ENCODE results near the gene IFI27L1.
"Not testable (repeated sequence)": the region's sequence is repeated elsewhere in the genome, so short reads cannot be mapped to it uniquely, and the experiment has no call there.

IFI27L1 gene

GRCh38 chr14:94048691-94049624 is 32.2 kb upstream of the IFI27L1 start:
- no peak for DNase-seq

- no peak for DNase-seq
Observed at GRCh38 chr14:94049625-94050023, 31.5 kb upstream of the IFI27L1 start.

- DNase-seq: no peak
Observed at GRCh38 chr14:94050231-94050880, 30.8 kb upstream of the IFI27L1 start.

- DNase-seq: no peak
Observed at GRCh38 chr14:94051115-94051514, 30.0 kb upstream of the IFI27L1 start.

- no peak for DNase-seq
Observed at GRCh38 chr14:94051779-94052178, 29.3 kb upstream of the IFI27L1 start.

- DNase-seq: no peak
Observed at GRCh38 chr14:94052199-94052598, 28.9 kb upstream of the IFI27L1 start.

- DNase-seq: no peak
Observed at GRCh38 chr14:94052662-94053061, 28.4 kb upstream of the IFI27L1 start.

- DNase-seq: no peak
Observed at GRCh38 chr14:94054401-94054800, 26.7 kb upstream of the IFI27L1 start.

- no peak for DNase-seq
Observed at GRCh38 chr14:94054936-94055335, 26.2 kb upstream of the IFI27L1 start.

GRCh38 chr14:94056579-94057308 is 24.4 kb upstream of the IFI27L1 start:
- DNase-seq: no peak

- DNase-seq: no peak
Observed at GRCh38 chr14:94058128-94058673, 22.9 kb upstream of the IFI27L1 start.

GRCh38 chr14:94058674-94059138 is 22.4 kb upstream of the IFI27L1 start:
- no peak for DNase-seq

- no peak for DNase-seq
Observed at GRCh38 chr14:94059998-94060397, 21.1 kb upstream of the IFI27L1 start.

- no peak for DNase-seq
Observed at GRCh38 chr14:94062344-94062940, 18.7 kb upstream of the IFI27L1 start.

GRCh38 chr14:94066089-94066676 is 14.9 kb upstream of the IFI27L1 start:
- no peak for DNase-seq

- DNase-seq: not testable (repeated sequence)
Observed at GRCh38 chr14:94072076-94072475, 9.0 kb upstream of the IFI27L1 start.

GRCh38 chr14:94074534-94074933 is 6.6 kb upstream of the IFI27L1 start:
- no peak for DNase-seq

GRCh38 chr14:94075008-94075407 is 6.1 kb upstream of the IFI27L1 start:
- no peak for DNase-seq

GRCh38 chr14:94077111-94077821 is 3.8 kb upstream of the IFI27L1 start:
- DNase-seq: no peak

- DNase-seq: no peak
Observed at GRCh38 chr14:94077823-94078222, 3.3 kb upstream of the IFI27L1 start.

GRCh38 chr14:94079891-94080620 is 1.1 kb upstream of the IFI27L1 start:
- peak; percentile 36 for DNase-seq
